ENCODE measurements around the gene MN1.

DNA sequence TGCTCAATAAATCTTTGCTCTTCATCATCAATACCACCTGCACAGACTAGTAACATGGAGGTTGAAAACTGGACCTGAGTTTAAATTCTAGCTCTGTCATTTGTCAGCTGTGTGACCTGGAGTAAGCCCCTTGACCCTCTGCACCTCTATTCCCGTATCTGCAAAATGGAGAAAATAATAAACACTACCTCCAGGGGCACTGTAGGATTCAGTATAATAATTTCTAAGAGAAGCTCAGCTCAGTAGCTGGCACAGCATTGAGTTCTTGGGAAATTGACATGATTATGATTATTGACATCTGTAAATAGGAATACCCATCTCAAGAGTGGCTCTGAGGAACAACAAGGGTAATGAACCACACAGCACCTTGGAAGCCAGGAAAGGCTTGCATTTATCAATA is 78.4 kb downstream of the MN1 start:
- TF ChIP-seq, protein P1, sequence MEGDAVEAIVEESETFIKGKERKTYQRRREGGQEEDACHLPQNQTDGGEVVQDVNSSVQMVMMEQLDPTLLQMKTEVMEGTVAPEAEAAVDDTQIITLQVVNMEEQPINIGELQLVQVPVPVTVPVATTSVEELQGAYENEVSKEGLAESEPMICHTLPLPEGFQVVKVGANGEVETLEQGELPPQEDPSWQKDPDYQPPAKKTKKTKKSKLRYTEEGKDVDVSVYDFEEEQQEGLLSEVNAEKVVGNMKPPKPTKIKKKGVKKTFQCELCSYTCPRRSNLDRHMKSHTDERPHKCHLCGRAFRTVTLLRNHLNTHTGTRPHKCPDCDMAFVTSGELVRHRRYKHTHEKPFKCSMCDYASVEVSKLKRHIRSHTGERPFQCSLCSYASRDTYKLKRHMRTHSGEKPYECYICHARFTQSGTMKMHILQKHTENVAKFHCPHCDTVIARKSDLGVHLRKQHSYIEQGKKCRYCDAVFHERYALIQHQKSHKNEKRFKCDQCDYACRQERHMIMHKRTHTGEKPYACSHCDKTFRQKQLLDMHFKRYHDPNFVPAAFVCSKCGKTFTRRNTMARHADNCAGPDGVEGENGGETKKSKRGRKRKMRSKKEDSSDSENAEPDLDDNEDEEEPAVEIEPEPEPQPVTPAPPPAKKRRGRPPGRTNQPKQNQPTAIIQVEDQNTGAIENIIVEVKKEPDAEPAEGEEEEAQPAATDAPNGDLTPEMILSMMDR (conservative IDR thresholded peaks at IDR 0.05), result peak; percentile 49; the same call in 1 of the 2 replicates
- no peak for TF ChIP-seq EZH2 (IDR thresholded peaks at IDR 0.05; ENCODE audit: low read depth)

Measured in PC-9 (cell line).